GM23248 (cell line): Measurements from ENCODE around the gene ATRAID.

Experiments used
- EZH2 ChIP-seq: fragments of 200-600 bp; sonication (generic); IDR thresholded peaks from 2 replicates; pipeline ENCODE4 v1.6.1; 2018; ENCODE audit warnings: antibody characterized with exemption, mild to moderate bottlenecking; ENCODE audit not compliant: insufficient read depth, poor library complexity, severe bottlenecking
- EZH2phosphoT487 ChIP-seq: fragments of 200-600 bp; sonication (generic); IDR thresholded peaks from 2 replicates; pipeline ENCODE4 v1.6.1; 2018; ENCODE audit warnings: antibody characterized with exemption, moderate library complexity, mild to moderate bottlenecking, low read depth; ENCODE audit not compliant: insufficient read depth

GRCh38 chr2:27220091-27220490 is 8.2 kb downstream of the ATRAID start:
- no peak for TF ChIP-seq EZH2
- no peak for TF ChIP-seq EZH2phosphoT487
